ENCODE results near the gene OR4F29. TPM values are rescaled to one million over a fixed set of nuclear protein-coding genes. Genes with fewer than 3 reads are reported as not detected.
"Not testable (repeated sequence)": the region's sequence is repeated elsewhere in the genome, so short reads cannot be mapped to it uniquely, and the experiment has no call there.

OR4F29 gene
- total RNA-seq: not detected

- H3K27me3 ChIP-seq; H3K9me3 ChIP-seq; H3K36me3 ChIP-seq; H3K27ac ChIP-seq; H3K4me1 ChIP-seq; H3K4me3 ChIP-seq; DNase-seq (ENCODE audit: low spot score): not testable (repeated sequence)
Measured at GRCh38 chr1:451578-451977, at the start of gene OR4F29. OR4F29 (minus strand) TSS chr1:451678; CDS start chr1:451678, 0 bp downstream.

Other genes with a start within 250 kb of the OR4F29 start
- gene OR4F16, start 235.0 kb upstream of the OR4F29 start, total RNA-seq: not detected